BE2C (cell line): ENCODE measurements around the gene DCTD.
A peak's percentile ranks its signal among the peaks of the same experiment; 100 is the strongest.

ENCODE experiments used
- DNase-seq: peaks from one replicate; pipeline ENCODE4 v3.0.0-alpha.2; 2020
- H3K27me3 ChIP-seq: fragments of 250-450 bp; sonication (Bioruptor Pico); 2 replicates; pipeline ENCODE4 v1.5.1; 2020; ENCODE audit warnings: mild to moderate bottlenecking
- H3K36me3 ChIP-seq: fragments of 250-450 bp; sonication (Bioruptor Pico); 2 replicates; pipeline ENCODE4 v1.5.1; 2020; ENCODE audit warnings: mild to moderate bottlenecking
- H3K4me1 ChIP-seq: fragments of 250-450 bp; sonication (Bioruptor Pico); 2 replicates; pipeline ENCODE4 v1.5.1; 2020
- H3K4me3 ChIP-seq: 2 replicates; pipeline ENCODE4 v1.5.1; 2011; ENCODE audit warnings: low read depth, low read length
- H3K9me3 ChIP-seq: fragments of 250-450 bp; sonication (Bioruptor Pico); 2 replicates; pipeline ENCODE4 v1.5.1; 2020
- TF ChIP-seq, protein P1 (sequence below): IDR thresholded peaks from 2 replicates; pipeline ENCODE4 v1.5.1; 2012; ENCODE audit warnings: mild to moderate bottlenecking, low read depth, low read length

The DCTD gene

DNA sequence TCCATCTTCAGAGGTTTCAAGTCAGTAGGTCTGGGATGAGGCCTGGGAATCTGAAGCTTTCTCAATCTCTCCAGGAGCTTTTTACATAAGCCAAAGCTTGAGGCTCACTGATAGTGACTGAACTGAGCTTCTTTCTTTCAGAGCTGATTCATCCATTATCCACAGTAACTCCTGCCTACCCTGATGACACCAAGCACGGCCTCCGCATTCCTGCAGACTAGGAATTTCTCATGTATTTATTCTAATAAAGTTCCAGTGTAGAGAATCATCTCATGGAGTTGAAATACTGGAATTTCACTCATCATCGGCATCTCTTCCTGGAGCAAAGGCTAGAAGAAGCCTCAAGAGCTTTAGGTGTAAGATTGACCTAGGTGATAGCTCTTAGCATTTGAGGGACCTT is 12.1 kb upstream of the DCTD start:
- H3K4me1 ChIP-seq: peaks cover 2% of the 10 kb centered on the region; the same call in 1 of the 2 replicates
- no peaks in the 10 kb centered on the region for H3K27me3 ChIP-seq
- TF ChIP-seq, protein P1, sequence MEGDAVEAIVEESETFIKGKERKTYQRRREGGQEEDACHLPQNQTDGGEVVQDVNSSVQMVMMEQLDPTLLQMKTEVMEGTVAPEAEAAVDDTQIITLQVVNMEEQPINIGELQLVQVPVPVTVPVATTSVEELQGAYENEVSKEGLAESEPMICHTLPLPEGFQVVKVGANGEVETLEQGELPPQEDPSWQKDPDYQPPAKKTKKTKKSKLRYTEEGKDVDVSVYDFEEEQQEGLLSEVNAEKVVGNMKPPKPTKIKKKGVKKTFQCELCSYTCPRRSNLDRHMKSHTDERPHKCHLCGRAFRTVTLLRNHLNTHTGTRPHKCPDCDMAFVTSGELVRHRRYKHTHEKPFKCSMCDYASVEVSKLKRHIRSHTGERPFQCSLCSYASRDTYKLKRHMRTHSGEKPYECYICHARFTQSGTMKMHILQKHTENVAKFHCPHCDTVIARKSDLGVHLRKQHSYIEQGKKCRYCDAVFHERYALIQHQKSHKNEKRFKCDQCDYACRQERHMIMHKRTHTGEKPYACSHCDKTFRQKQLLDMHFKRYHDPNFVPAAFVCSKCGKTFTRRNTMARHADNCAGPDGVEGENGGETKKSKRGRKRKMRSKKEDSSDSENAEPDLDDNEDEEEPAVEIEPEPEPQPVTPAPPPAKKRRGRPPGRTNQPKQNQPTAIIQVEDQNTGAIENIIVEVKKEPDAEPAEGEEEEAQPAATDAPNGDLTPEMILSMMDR: no peak
- no peak for DNase-seq
- H3K4me3 ChIP-seq: no peak overlapping the region
- H3K9me3 ChIP-seq: no peaks in the 10 kb centered on the region
- H3K36me3 ChIP-seq: no peaks in the 10 kb centered on the region

- peak; percentile 30 for DNase-seq
- H3K9me3 ChIP-seq: no peaks in the 10 kb centered on the region
Observed at GRCh38 chr4:182928061-182928460, 10.9 kb upstream of the DCTD start.

GRCh38 chr4:182927505-182927904 is 10.3 kb upstream of the DCTD start:
- DNase-seq: no peak
- TF ChIP-seq, protein P1: no peak

More at GRCh38 chr4:182928061-182928460, 10.9 kb upstream of the DCTD start:
- Histone ChIP-seq H3K36me3 (no peaks in the 10 kb centered on the region), H3K4me3 (no peak overlapping the region), H3K27me3 (no peaks in the 10 kb centered on the region), H3K4me1 (peaks cover 11% of the 10 kb centered on the region)
- TF ChIP-seq, protein P1: peak; percentile 53

GRCh38 chr4:182925855-182926254 is 8.7 kb upstream of the DCTD start:
- DNase-seq: no peak
- TF ChIP-seq, protein P1: no peak
- Histone ChIP-seq H3K27me3 (no peaks in the 10 kb centered on the region), H3K4me1 (peaks cover 11% of the 10 kb centered on the region), H3K4me3 (no peak overlapping the region), H3K36me3 (no peaks in the 10 kb centered on the region), H3K9me3 (no peaks in the 10 kb centered on the region)

More at GRCh38 chr4:182927505-182927904, 10.3 kb upstream of the DCTD start:
- Histone ChIP-seq H3K27me3 (no peaks in the 10 kb centered on the region), H3K4me1 (peaks cover 11% of the 10 kb centered on the region), H3K36me3 (no peaks in the 10 kb centered on the region), H3K4me3 (no peak overlapping the region), H3K9me3 (no peaks in the 10 kb centered on the region)

DNA sequence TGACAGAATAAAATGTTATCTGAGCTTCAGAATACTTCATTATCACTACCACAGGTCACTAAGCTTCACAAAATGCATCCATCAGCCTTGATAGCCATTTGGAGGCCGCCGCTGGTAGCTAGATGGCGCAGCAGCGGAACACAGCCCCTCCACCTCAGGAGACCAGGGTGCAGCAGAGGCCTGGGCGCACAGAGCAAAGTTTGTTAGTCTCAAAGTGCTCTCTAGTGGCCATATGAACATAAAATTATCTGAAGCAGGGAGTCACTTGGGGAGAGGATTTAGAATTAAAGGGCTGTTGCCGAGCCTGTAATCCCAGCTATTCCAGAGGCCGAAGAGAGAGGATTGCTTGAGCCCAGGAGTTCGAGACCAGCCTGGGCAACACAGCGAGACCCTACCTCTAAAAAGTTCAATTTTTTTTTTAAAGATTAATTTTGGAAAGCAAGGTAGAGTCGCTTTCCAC is 8.1 kb upstream of the DCTD start:
- H3K27me3 ChIP-seq: no peaks in the 10 kb centered on the region
- TF ChIP-seq, protein P1: peak; percentile 88
- H3K36me3 ChIP-seq: no peaks in the 10 kb centered on the region
- H3K4me3 ChIP-seq: no peak overlapping the region
- DNase-seq: peak; percentile 86
- peaks cover 11% of the 10 kb centered on the region for H3K4me1 ChIP-seq
- no peaks in the 10 kb centered on the region for H3K9me3 ChIP-seq

DNA sequence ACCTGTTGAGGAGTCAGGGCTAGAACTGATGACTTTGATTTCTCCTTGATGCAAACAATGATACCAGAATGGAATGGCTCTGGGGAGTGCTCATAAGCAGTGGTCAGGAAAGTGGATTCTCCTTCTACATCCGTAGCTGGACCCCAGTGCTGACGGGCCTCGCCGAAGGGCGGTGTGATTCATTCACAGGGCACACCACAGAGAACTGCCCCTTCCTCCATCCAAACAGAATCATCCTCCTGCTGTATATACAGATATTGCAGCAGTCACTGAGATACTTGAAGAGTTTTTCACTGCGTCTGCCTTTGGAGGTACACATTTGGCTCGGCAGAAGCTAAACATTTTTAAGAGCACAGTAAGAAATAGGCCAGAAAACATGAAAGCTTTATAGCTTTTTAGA is 7.3 kb upstream of the DCTD start:
- H3K4me3 ChIP-seq: no peak overlapping the region
- no peaks in the 10 kb centered on the region for H3K9me3 ChIP-seq
- no peak for DNase-seq
- no peaks in the 10 kb centered on the region for H3K36me3 ChIP-seq
- TF ChIP-seq, protein P1: no peak
- H3K27me3 ChIP-seq: no peaks in the 10 kb centered on the region
- H3K4me1 ChIP-seq: peaks cover 11% of the 10 kb centered on the region
